Spleen (tissue), 7 donors: ENCODE measurements around the gene NSUN3.
"Not testable (repeated sequence)": the region's sequence is repeated elsewhere in the genome, so short reads cannot be mapped to it uniquely, and the experiment has no call there.

ENCODE experiments used
- CTCF ChIP-seq, 11 experiments: fragments of 200-600 bp in 7 of 11; fragments of 450-650 bp in 4 of 11; sonication (generic) in 4 of 11; IDR thresholded peaks in 8 of 11; conservative IDR thresholded peaks in 3 of 11; 1 replicate in 7 of 11; 2 replicates in 4 of 11; pipeline versions ENCODE4 v1.4.0 to v1.8.0; 2016 to 2021; ENCODE audit warnings: antibody characterized with exemption in 11 of 11, inconsistent platforms in 4 of 11, mild to moderate bottlenecking in 1 of 11
- POLR2A ChIP-seq, 3 donors: fragments of 450-650 bp; IDR thresholded peaks; one replicate each; pipeline ENCODE4 v1.5.1; 2017; ENCODE audit warnings: antibody characterized with exemption in 3 of 3, mild to moderate bottlenecking in 1 of 3
- POLR2AphosphoS5 ChIP-seq, 3 donors: sonication (generic); formaldehyde crosslinking; IDR thresholded peaks; one replicate each; pipeline ENCODE4 v1.5.1; 2017; ENCODE audit warnings: antibody characterized with exemption in 3 of 3
- donor health status: DM: no; HTN: no; CAD: no; lungs with moderate emphysema.
- donor health status: DM: no; HTN: no; CAD: no.
- donor health status: DM: no; HTN: no; CAD: no.

DNA sequence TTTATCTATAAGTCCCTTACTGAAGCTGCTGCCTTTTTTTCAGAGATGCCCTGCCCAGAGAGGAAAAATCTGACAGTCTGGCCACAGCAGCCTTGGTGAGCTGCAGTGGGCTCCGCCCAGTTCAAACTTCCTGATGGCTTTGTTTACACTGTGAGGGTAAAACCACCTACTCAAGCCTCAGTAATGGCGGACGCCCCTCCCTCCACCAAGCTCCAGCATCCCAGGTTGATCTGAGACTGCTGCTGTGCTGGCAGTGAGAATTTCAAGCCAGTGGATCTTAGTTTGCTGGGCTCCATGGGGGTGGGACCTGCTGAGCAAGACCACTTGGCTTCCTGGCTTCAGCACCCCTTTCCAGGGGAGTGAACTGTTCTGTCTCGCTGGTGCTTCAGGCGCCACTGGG, 17.7 kb downstream of the NSUN3 start:
- not testable (repeated sequence) for TF ChIP-seq POLR2A (IDR thresholded peaks at IDR 0.05); CTCF (IDR thresholded peaks at IDR 0.05 in 8 of 11, conservative IDR thresholded peaks at IDR 0.05 in 3 of 11); POLR2AphosphoS5 (IDR thresholded peaks at IDR 0.05)
